ENCODE data around the gene DNAL1. TPM values are rescaled to one million over a fixed set of nuclear protein-coding genes. Genes with fewer than 3 reads are reported as not detected.

Gene DNAL1
- total and polyA plus RNA-seq, 2 of the 4 experiments (the other 2 are of a cell fraction): 4.5 to 5.4 TPM

GRCh38 chr14:73721101-73721821 is 76.5 kb downstream of the DNAL1 start:
- Histone ChIP-seq H3K14ac (replicated peaks; ENCODE audit: low read depth, low read length) (no peak overlapping the region), H3K9me1 (ENCODE audit: insufficient read depth, low read length) (peaks cover 13% of the 10 kb centered on the region), H3K18ac (ENCODE audit: low read depth, low read length) (no peak overlapping the region), H3K23ac (ENCODE audit: low read depth, low read length) (no peak overlapping the region), H2BK20ac (ENCODE audit: low read depth, low read length) (no peak overlapping the region), H2BK15ac (ENCODE audit: low read depth, low read length) (no peak overlapping the region), H4K91ac (ENCODE audit: insufficient read depth, low read depth, low read length) (no peak overlapping the region), H3K27ac (ENCODE audit: insufficient read depth, low read length) (no peak overlapping the region), H4K8ac (ENCODE audit: low read depth in 2 of 2, low read length in 2 of 2) (no peak overlapping the region), H4K5ac (ENCODE audit: low read depth, low read length) (no peak overlapping the region), H2AK9ac (replicated peaks; ENCODE audit: low read depth, low read length, poor library complexity) (no peak overlapping the region), H2BK120ac (ENCODE audit: low read depth, low read length) (no peak overlapping the region), H3K4ac (ENCODE audit: low read depth, low read length) (no peak overlapping the region), H3K56ac (ENCODE audit: extremely low read depth, insufficient read depth, low read length) (no peak overlapping the region), H2AFZ (replicated peaks; ENCODE audit: low read length, poor library complexity) (no peak overlapping the region), H2AK5ac (ENCODE audit: low read depth, low read length) (no peak overlapping the region), H3K9me3 (ENCODE audit: control insufficient read depth, insufficient read depth, low read length) (no peaks in the 10 kb centered on the region), H4K20me1 (ENCODE audit: insufficient read depth, low read length) (peaks cover 24% of the 10 kb centered on the region), H2BK5ac (ENCODE audit: low read depth, low read length, poor library complexity, severe bottlenecking) (no peak overlapping the region), H3K4me1 (ENCODE audit: control insufficient read depth, insufficient read depth, low read length) (peaks cover 39% of the 10 kb centered on the region), H3K79me1 (ENCODE audit: low read depth in 1 of 2, low read length in 2 of 2) (peaks cover 25 to 68% of the 10 kb centered on the region in 2 experiments), H3K36me3 (ENCODE audit: control insufficient read depth, insufficient read depth, low read length) (peaks cover 61% of the 10 kb centered on the region), H3K4me2 (ENCODE audit: low read depth, low read length) (no peak overlapping the region), H3K27me3 (ENCODE audit: control insufficient read depth, insufficient read depth, low read length) (no peaks in the 10 kb centered on the region), H3K4me3 (ENCODE audit: insufficient read depth, low read depth, low read length) (no peak overlapping the region), H3K9ac (ENCODE audit: low read depth, low read length) (no peak overlapping the region)
- dilution Hi-C loops (cut with HindIII; ENCODE audit: low sequenced_read_pairs, unreplicated experiment) (no loop called here), intact Hi-C loops (cut with micrococcal nuclease) (loop anchor here (5.0 to 10.0 kb wide), 2 partner anchors 36 to 144 kb away; no protein-coding TSS in a partner anchor), in situ Hi-C loops (cut with MboI; ENCODE audit: low sequenced_read_pairs) (no loop called here)
- TF ChIP-seq SMC3 (IDR thresholded peaks at IDR 0.05; ENCODE audit: low read depth, low read length): no peak
- no peak for TF ChIP-seq NFE2L2 (IDR thresholded peaks at IDR 0.05; ENCODE audit: low read depth, low read length)
- no peak for TF ChIP-seq MXI1 (IDR thresholded peaks at IDR 0.05; ENCODE audit: borderline replicate concordance, low read depth, low read length)
- TF ChIP-seq MAFK (IDR thresholded peaks at IDR 0.05; ENCODE audit: low read depth, low read length): no peak
- no peak for TF ChIP-seq CTCF (conservative IDR thresholded peaks at IDR 0.05; ENCODE audit: low read depth, low read length)
- no peak for TF ChIP-seq ELK1 (IDR thresholded peaks at IDR 0.05; ENCODE audit: borderline replicate concordance, low read depth, low read length)
- TF ChIP-seq RFX5 (IDR thresholded peaks at IDR 0.05; ENCODE audit: low read depth, low read length): no peak
- no peak for TF ChIP-seq POLR2A (IDR thresholded peaks at IDR 0.05; ENCODE audit: low read depth, low read length)
- TF ChIP-seq RCOR1 (IDR thresholded peaks at IDR 0.05; ENCODE audit: insufficient replicate concordance, low read length): no peak
- TF ChIP-seq BHLHE40 (IDR thresholded peaks at IDR 0.05; ENCODE audit: low read depth, low read length): no peak
- no peak for TF ChIP-seq FOS (IDR thresholded peaks at IDR 0.05; ENCODE audit: low read depth, low read length)
- TF ChIP-seq CEBPB (IDR thresholded peaks at IDR 0.05; ENCODE audit: low read depth, low read length): no peak
- no peak for TF ChIP-seq USF2 (IDR thresholded peaks at IDR 0.05; ENCODE audit: low read depth, low read length)
- no peak for TF ChIP-seq MAZ (IDR thresholded peaks at IDR 0.05; ENCODE audit: borderline replicate concordance, low read depth, low read length)
- no peak for TF ChIP-seq CHD1 (IDR thresholded peaks at IDR 0.05; ENCODE audit: low read depth, low read length)
- TF ChIP-seq RAD21 (IDR thresholded peaks at IDR 0.05; ENCODE audit: low read length): no peak
- no TSS peak for BruUV-seq (replicated peaks)
- DNase-seq: no peak
- POLR2A ChIA-PET (ENCODE audit: unreplicated experiment): interaction anchor here (0.6 kb wide), 1 partner anchor 37 kb away, joined by 5 read pairs; no protein-coding TSS in a partner anchor
- ATAC-seq (ENCODE audit: low read depth): no peak
- CTCF ChIA-PET: no interaction called here
- 91% methylated on average over 4 of the region's 12 CpGs; no CpG with 5 or more reads in 1 of the 2 experiments for WGBS, 2 experiments (ENCODE audit: extremely low coverage in 2 of 2, insufficient read length in 1 of 2)

All from IMR-90 (cell line).